ENCODE results near the gene BRINP2.

The BRINP2 gene

DNA sequence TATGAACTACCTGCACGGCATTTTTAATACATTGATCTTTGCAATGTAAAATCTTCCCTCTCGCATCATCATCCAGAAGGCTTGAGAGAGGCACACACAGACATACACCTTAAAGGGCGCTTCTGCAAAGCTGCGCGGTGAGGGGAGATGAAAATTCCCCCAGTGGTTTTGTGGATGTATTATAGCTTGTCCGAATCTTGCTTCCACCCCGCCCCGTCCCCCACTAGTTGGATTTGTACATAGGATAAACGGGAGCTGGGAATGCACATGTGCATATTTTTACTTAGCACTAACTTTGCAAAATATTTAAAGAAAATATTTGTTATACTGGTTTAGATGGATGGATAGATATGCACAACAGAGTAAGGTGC, 5.7 kb upstream of the BRINP2 start:
- DNase-seq (ENCODE audit: low spot score) = no peak

- DNase-seq (ENCODE audit: low spot score) = no peak
Observed at GRCh38 chr1:177171536-177172123, 872 bp downstream of the BRINP2 start.

DNA sequence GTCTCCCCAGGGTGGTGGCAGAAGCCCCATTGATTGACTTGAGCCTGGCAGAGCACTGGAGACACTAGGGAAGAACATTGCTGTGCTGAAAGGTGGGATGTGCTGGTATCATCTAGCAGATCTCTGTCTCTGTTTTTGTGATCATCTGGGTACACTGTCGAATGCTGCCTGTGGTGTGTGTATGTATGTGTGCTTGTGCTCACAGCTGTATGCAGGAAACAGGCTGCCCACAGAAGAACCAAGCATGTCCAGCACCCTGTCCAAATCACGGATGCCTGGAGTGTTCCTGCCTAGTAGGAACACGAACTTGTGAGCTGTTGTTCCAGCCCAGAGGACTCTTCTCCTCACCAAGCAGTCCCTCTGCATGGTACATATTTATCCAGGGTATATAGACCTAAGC, 1.5 kb downstream of the BRINP2 start:
- no peak for DNase-seq (ENCODE audit: low spot score)

DNA sequence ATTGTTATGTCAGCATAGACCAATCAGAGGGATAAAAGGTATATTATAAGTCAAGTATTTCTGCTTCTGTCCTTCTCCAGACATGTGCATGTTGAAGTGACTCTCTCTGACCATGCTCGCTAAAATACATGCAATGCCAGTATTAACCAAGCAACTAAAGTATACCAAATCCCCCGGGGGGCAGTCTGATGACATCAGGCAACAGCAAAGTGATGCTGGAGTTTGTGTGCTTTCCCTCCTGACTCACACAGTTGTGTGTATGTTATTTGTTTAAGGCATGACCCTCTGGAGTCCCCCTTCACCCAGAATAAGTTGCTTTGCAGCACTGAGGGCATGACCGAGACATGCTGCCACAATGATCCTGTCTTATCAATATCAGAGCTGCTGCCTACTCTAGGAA, 2.1 kb downstream of the BRINP2 start:
- DNase-seq (ENCODE audit: low spot score) = no peak

- DNase-seq (ENCODE audit: low spot score) = no peak
Observed at GRCh38 chr1:177173976-177174375, 3.2 kb downstream of the BRINP2 start.

GRCh38 chr1:177174921-177175634, 4.3 kb downstream of the BRINP2 start:
- DNase-seq (ENCODE audit: low spot score) = no peak

DNA sequence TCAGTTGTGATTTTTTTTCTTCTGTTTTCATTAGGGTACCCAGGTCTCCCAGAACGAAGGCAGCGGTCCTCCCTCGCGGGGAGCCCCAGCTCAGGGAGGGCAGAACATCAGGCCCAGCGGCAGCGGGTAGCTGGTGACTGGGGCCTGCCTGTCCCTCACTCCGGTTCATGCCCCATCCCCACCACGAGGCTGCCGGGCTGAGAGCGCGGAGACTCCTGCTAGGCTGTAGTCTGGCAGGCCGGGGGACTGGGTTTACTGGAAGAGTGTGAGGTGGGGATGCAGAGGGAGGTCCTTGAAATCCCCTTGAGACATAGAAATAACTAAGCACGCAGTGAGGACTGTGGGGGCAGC, 10.5 kb downstream of the BRINP2 start:
- DNase-seq (ENCODE audit: low spot score) = no peak

DNA sequence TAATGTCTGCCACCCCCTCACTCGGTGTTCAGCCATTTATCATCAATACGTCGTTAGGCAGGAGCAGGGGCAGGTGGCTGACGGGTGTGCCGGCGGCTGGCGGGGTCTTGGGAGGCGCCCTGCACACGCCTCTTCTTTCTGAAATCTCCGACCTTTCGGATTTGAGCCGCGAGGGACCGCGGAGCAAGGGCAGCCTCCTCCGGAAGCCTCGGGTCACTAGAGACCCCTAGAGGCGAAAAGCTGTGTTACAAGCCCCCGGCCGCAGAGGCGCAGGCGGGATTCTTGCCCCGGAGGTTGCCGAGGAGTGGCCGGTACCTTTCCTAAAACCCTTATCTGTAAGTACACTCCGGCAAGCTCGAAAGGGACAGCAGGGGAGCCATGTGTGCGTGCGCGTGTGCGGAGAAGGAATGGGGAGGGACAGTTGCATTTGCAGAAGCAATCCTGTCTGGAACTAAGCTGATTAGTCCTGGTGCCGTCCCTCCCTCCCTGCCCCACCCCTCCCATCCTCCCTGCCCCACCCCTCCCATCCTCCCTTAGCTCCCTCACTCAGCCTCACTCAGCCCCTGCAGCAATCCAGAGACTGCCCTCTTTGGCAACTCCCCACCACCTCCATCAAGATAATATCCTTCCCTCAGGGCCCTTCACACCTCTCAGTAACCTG, 11.0 kb downstream of the BRINP2 start:
- peak; percentile 58 for DNase-seq (ENCODE audit: low spot score)

- DNase-seq (ENCODE audit: low spot score) = no peak
Observed at GRCh38 chr1:177183836-177184235, 13.1 kb downstream of the BRINP2 start.

DNA sequence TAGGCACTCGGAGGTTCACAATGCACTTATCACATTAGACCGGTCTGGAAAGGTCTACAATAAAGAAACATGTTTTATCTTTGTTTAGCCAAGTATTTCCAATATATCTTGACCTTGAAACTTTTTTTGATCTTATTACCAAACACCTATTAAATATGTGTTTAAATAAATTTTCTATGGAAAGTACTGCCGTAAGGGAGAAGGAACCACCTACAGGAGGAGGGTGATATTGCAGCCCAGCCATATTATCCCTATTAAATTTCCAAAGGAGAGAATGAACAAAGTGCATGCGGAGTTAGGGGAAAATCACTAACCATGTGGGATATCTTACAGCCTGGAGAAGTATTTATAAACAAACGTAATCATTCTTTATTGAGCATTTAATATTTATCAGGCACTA, 14.5 kb downstream of the BRINP2 start:
- no peak for DNase-seq (ENCODE audit: low spot score)

GRCh38 chr1:177186639-177187038, 15.9 kb downstream of the BRINP2 start:
- DNase-seq (ENCODE audit: low spot score) = no peak

GRCh38 chr1:177190308-177190970, 19.7 kb downstream of the BRINP2 start:
- no peak for DNase-seq (ENCODE audit: low spot score)

- no peak for DNase-seq (ENCODE audit: low spot score)
Observed at GRCh38 chr1:177198243-177198642, 27.5 kb downstream of the BRINP2 start.

- DNase-seq (ENCODE audit: low spot score) = no peak
Observed at GRCh38 chr1:177200290-177200689, 29.5 kb downstream of the BRINP2 start.

DNA sequence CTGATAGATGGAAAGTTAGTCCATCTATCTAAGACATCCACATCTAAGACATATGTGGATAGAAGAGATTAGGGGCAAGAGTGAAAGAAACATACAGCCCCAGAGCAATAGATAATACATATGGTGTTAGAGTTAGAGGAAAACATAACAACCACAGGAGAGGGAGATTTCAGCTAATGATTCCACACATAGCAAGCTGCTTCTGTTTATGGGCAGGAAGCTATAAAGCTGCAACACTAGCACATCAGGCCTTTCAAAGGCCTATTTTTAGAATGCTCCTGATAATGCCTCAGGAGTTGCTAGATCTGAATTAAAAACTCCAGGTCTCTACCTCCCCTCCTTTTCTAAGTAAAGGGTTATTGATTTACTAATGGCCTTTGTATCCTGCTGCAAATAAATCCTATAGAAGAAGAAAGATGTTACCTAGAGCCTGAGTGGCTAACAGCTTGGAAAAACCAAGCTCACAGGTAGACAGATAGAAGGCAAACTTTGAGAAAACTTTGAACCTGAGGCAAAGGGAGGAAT, 36.1 kb downstream of the BRINP2 start:
- no peak for DNase-seq (ENCODE audit: low spot score)

DNA sequence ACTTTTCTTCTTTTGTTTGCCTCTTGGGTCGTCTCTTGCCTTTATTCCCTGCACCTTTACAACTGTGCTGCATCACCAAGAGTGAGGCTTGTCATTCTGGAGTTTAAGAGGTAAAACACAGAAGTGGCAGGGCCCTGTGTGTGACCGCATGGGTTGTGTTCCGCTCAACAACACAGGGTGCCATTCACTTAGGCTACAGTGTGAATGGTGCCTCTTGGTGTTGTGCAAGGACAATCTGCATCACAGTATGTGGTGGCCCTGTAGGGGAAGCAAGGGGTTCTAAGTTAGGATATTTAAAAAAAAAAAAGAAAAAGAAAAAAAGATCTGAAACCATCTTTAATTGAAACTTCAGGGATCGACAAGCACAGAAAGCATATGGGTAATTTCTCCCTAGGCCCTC, 38.2 kb downstream of the BRINP2 start:
- DNase-seq (ENCODE audit: low spot score) = no peak

DNA sequence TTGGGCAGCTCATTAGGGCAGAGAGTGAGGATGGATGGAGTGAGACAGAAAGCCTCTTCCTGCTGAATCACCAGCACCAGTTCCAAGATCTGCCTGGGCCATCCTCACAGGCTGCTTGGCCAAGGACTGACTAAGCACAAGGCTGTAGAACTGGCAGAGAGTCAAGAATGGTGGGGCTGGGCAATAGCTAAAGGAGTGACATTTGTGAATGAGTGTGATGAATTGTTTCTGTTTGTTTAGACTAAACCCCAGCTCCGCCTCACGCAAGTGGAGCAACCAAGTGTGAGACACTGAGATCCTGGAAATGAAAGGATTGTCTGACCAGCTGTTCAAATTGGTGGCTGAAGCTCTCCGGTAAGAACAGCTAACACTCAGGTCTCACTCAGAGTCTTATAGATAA, 38.6 kb downstream of the BRINP2 start:
- DNase-seq (ENCODE audit: low spot score) = peak; percentile 57

DNA sequence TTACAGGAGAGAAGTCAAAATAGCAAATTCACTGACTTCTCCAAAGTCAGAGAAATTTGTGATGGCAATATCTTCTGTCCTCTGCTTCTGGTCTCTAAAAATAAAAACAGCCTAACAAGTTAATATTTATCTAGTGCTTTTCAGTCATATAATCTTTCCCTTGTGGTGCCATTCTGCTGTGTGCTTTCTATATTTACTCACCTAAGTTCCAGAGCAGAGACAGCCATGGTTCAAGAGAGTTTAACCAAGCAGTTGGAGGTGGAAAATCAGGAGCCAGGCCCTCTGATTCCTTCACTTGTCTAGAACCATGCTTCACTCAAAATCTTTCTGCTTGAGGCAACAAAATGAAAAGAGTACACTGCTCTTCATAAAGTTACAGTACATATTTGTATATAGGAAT, 39.3 kb downstream of the BRINP2 start:
- DNase-seq (ENCODE audit: low spot score) = no peak

DNA sequence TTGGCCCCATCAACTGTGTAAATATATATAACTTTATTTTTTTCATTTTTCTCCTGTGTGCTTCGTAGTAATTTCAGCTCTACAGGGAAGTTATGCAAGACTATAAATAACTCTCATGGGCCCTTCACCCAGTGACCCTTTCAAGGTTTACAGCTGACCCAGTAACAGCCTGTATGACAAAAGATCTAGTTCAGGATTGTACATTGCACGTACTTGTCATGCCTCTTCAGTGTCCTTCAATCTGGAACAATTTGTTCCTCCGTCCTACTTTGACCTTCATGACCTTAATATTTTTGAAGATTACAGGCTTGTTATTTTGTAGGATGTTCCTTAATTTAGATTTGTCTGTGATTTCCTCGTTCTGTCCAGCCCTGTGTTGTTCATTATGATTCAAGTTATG, 40.5 kb downstream of the BRINP2 start:
- DNase-seq (ENCODE audit: low spot score) = no peak

DNA sequence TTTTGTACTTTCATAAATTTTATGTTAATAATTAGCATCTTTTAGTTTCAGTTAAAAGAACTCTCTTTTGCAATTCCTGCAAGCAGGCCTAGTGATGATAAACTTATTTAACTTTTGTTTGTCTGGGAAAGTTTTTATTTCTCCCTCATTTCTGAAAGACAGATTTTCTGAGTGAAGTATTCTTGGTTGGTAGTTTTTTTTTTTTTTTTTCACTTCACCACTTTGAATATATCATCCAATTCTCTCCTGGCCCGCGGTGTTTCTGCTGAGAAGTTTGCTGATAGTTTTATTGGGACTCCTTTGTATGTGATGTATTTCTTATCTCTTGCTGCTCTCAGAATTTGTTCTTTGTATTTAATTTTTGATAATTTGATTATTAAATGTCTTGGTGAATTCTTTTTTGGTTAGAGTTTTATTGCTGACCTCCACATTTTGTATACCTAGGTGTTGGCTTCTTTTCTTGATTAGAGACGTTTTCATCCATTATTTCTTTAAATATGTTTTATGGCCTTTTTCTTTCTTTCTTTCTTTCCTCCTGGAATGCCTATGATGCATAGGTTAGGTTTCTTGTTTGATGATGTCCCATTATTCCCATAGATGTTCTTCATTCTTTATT, 45.9 kb downstream of the BRINP2 start:
- DNase-seq (ENCODE audit: low spot score) = no peak

- DNase-seq (ENCODE audit: low spot score) = peak; percentile 58
Observed at GRCh38 chr1:177219554-177220458, 49.0 kb downstream of the BRINP2 start.

Measured in SW480 (cell line).